GM23338 (cell line): ENCODE data around the gene STAB2.

Experiments
- CREB1 ChIP-seq: fragments of 250-450 bp; sonication (Bioruptor Pico); IDR thresholded peaks from 2 replicates; pipeline ENCODE4 v1.5.0; 2020; ENCODE audit warnings: low read depth, mild to moderate bottlenecking, moderate library complexity
- ETS1 ChIP-seq: IDR thresholded peaks from 2 replicates; pipeline ENCODE4 v1.6.1; 2016; ENCODE audit warnings: antibody characterized with exemption
- EZH2 ChIP-seq: fragments of 200-600 bp; sonication (generic); IDR thresholded peaks from one replicate; pipeline ENCODE4 v1.8.0; 2017; ENCODE audit warnings: antibody characterized with exemption, mild to moderate bottlenecking, low read depth; ENCODE audit not compliant: unreplicated experiment
- EZH2phosphoT487 ChIP-seq: fragments of 200-600 bp; sonication (generic); IDR thresholded peaks from one replicate; pipeline ENCODE4 v1.8.1; 2018; ENCODE audit warnings: antibody characterized with exemption; ENCODE audit not compliant: unreplicated experiment
- JUNB ChIP-seq: IDR thresholded peaks from one replicate; pipeline ENCODE4 v1.6.1; 2016; ENCODE audit warnings: antibody characterized with exemption; ENCODE audit not compliant: unreplicated experiment
- NANOG ChIP-seq: IDR thresholded peaks from 2 replicates; pipeline ENCODE4 v1.6.1; 2016; ENCODE audit warnings: antibody characterized with exemption, borderline replicate concordance
- POLR2AphosphoS5 ChIP-seq: IDR thresholded peaks from 2 replicates; pipeline ENCODE4 v1.6.1; 2016; ENCODE audit warnings: antibody characterized with exemption, low read depth
- REST ChIP-seq: IDR thresholded peaks from one replicate; pipeline ENCODE4 v1.6.1; 2018; ENCODE audit warnings: antibody characterized with exemption; ENCODE audit not compliant: unreplicated experiment
- STAT1 ChIP-seq: IDR thresholded peaks from one replicate; pipeline ENCODE4 v1.6.1; 2016; ENCODE audit warnings: antibody characterized with exemption; ENCODE audit not compliant: unreplicated experiment
- ZNF114 ChIP-seq: fragments of 250-450 bp; sonication (Bioruptor Pico); IDR thresholded peaks from 2 replicates; pipeline ENCODE4 v1.5.0; 2020; ENCODE audit warnings: mild to moderate bottlenecking, moderate library complexity
- ZNF331 ChIP-seq: fragments of 250-450 bp; sonication (Bioruptor Pico); IDR thresholded peaks from 2 replicates; pipeline ENCODE4 v1.5.0; 2020; ENCODE audit warnings: low read depth, mild to moderate bottlenecking, moderate library complexity
- ZNF462 ChIP-seq: fragments of 250-450 bp; sonication (Bioruptor Pico); IDR thresholded peaks from 2 replicates; pipeline ENCODE4 v1.5.0; 2020; ENCODE audit warnings: mild to moderate bottlenecking, moderate library complexity
- TF ChIP-seq, protein P1 (sequence below), 2 experiments: fragments of 200-600 bp in 1 of 2; sonication (generic) in 1 of 2; conservative IDR thresholded peaks; 2 replicates each; pipeline versions ENCODE4 v1.5.1 to v1.6.1; 2016 to 2017; ENCODE audit warnings: antibody characterized with exemption in 2 of 2, low read depth in 2 of 2, mild to moderate bottlenecking in 2 of 2, moderate library complexity in 1 of 2

DNA sequence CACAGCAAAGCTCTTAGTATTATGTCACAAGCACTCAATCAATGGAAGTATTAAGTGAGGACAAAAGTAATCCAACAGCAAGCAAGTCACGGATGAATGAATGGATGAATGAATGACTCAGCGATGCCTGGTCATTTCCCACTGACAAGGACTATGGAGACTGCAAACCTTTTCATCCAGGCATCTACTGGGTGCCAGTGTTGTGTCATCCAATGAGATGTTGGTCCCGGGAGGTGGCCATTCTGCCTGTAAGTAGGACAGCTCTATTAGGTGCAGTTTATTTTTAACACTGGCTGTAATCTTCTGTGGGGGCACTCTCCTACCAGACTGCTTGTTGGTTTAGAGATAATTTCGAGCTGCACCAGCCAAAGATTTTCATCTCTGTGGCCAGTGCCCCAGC, 39.4 kb downstream of the STAB2 start:
- TF ChIP-seq, protein P1, sequence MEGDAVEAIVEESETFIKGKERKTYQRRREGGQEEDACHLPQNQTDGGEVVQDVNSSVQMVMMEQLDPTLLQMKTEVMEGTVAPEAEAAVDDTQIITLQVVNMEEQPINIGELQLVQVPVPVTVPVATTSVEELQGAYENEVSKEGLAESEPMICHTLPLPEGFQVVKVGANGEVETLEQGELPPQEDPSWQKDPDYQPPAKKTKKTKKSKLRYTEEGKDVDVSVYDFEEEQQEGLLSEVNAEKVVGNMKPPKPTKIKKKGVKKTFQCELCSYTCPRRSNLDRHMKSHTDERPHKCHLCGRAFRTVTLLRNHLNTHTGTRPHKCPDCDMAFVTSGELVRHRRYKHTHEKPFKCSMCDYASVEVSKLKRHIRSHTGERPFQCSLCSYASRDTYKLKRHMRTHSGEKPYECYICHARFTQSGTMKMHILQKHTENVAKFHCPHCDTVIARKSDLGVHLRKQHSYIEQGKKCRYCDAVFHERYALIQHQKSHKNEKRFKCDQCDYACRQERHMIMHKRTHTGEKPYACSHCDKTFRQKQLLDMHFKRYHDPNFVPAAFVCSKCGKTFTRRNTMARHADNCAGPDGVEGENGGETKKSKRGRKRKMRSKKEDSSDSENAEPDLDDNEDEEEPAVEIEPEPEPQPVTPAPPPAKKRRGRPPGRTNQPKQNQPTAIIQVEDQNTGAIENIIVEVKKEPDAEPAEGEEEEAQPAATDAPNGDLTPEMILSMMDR (conservative IDR thresholded peaks at IDR 0.05; ENCODE audit: low read depth in 2 of 2), result peak; percentile 32 to 66; a peak in 3 of 4 replicates
- TF ChIP-seq JUNB, result no peak
- TF ChIP-seq EZH2, result no peak
- TF ChIP-seq EZH2phosphoT487, result no peak
- TF ChIP-seq ZNF331 (CRISPR knock-in tag), result no peak
- no peak for TF ChIP-seq POLR2AphosphoS5
- TF ChIP-seq ZNF462 (CRISPR knock-in tag), result no peak
- no peak for TF ChIP-seq REST
- TF ChIP-seq STAT1, result no peak
- no peak for TF ChIP-seq ETS1
- no peak for TF ChIP-seq CREB1 (CRISPR knock-in tag)
- no peak for TF ChIP-seq NANOG
- TF ChIP-seq ZNF114 (CRISPR knock-in tag), result no peak
